Fibroblast of villous mesenchyme (primary cell): ENCODE data around the gene LEFTY1. TPM values are rescaled to one million over a fixed set of nuclear protein-coding genes. Genes with fewer than 3 reads are reported as not detected.

Source experiments
- DNase-seq: peaks from one replicate; pipeline ENCODE4 v3.0.0-alpha.2; 2010; ENCODE audit warnings: low read depth
- H3K4me3 ChIP-seq: 2 replicates; pipeline ENCODE4 v1.5.1; 2011; ENCODE audit warnings: low read depth, mild to moderate bottlenecking, low read length
- total RNA-seq: library from RNA; depleted of rRNA; stranded (reverse); fragments of >200 nt; gene quantifications from 2 replicates; pipeline ENCODE4 v1.2.3, GENCODE V29; 2012
- TF ChIP-seq, protein P1 (sequence below): IDR thresholded peaks from 2 replicates; pipeline ENCODE4 v1.5.1; 2012; ENCODE audit warnings: low read depth, mild to moderate bottlenecking, low read length; ENCODE audit not compliant: insufficient read depth

LEFTY1 gene
- total RNA-seq, 1 donor: not detected

GRCh38 chr1:225872075-225872430 lies 16.9 kb downstream of the LEFTY1 start:
- no peak overlapping the region for H3K4me3 ChIP-seq
- no peak for DNase-seq
- TF ChIP-seq, protein P1, sequence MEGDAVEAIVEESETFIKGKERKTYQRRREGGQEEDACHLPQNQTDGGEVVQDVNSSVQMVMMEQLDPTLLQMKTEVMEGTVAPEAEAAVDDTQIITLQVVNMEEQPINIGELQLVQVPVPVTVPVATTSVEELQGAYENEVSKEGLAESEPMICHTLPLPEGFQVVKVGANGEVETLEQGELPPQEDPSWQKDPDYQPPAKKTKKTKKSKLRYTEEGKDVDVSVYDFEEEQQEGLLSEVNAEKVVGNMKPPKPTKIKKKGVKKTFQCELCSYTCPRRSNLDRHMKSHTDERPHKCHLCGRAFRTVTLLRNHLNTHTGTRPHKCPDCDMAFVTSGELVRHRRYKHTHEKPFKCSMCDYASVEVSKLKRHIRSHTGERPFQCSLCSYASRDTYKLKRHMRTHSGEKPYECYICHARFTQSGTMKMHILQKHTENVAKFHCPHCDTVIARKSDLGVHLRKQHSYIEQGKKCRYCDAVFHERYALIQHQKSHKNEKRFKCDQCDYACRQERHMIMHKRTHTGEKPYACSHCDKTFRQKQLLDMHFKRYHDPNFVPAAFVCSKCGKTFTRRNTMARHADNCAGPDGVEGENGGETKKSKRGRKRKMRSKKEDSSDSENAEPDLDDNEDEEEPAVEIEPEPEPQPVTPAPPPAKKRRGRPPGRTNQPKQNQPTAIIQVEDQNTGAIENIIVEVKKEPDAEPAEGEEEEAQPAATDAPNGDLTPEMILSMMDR: no peak

DNA sequence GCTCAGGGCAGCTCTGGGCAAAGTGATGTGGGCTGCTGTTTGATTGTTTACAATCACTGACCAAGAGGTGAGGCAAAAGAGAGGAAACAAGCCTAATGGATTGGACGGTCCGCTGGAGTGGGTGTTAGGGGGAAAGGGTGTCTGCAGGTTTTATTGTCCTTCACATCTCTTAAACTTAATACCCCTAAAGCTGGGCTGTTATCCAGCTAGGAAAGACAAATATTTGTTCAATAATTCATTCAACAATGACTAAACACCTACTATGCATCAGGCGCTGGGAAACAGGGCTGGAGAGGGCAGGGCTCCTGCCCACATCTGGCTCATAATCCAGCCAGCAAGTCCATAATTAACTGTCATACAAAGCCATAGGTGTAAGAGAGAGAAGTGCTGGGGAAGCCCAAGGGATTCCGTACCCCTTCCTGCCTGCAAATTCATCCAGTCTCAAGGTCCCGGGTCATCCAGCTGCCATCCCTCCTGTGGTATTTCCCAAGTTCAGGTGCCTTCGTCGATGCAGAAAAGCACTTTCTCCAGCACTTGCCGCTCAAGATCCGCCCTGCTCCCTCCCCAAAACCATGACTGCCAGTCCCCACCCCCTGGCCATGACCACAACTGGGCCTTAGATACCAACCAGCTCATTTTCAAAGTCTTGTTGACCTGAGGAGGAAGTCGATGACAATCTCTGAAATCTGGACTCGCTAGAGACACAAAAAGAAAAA lies 17.4 kb downstream of the LEFTY1 start:
- DNase-seq: no peak
- no peak overlapping the region for H3K4me3 ChIP-seq
- TF ChIP-seq, protein P1: no peak

DNA sequence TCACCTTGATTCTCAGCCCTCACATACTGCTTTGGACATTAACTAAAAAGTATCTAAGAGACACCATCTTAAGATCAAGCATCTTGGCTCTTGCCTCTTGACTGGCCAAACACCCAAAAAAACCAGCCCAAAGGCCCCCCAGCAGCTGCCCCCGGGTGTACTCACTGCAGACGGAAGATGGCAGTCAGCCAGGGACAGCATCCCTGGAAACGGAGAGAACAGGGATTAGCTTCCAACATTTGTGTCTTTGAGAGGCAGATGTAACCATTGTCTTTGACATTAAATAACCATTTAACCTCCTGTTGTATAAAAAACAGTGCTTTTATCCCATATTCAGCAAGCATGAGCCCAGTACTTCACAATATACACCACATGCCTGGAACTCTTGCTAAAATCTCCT lies 18.0 kb downstream of the LEFTY1 start:
- TF ChIP-seq, protein P1: no peak
- no peak for DNase-seq

GRCh38 chr1:225868631-225869330 lies 20.2 kb downstream of the LEFTY1 start:
- no peak for DNase-seq

More for the DNA sequence above, 18.0 kb downstream of the LEFTY1 start:
- no peak overlapping the region for H3K4me3 ChIP-seq

GRCh38 chr1:225866981-225867380 lies 22.0 kb downstream of the LEFTY1 start:
- no peak for DNase-seq
- TF ChIP-seq, protein P1: no peak

More at GRCh38 chr1:225868631-225869330, 20.2 kb downstream of the LEFTY1 start:
- no peak overlapping the region for H3K4me3 ChIP-seq
- TF ChIP-seq, protein P1: no peak

DNA sequence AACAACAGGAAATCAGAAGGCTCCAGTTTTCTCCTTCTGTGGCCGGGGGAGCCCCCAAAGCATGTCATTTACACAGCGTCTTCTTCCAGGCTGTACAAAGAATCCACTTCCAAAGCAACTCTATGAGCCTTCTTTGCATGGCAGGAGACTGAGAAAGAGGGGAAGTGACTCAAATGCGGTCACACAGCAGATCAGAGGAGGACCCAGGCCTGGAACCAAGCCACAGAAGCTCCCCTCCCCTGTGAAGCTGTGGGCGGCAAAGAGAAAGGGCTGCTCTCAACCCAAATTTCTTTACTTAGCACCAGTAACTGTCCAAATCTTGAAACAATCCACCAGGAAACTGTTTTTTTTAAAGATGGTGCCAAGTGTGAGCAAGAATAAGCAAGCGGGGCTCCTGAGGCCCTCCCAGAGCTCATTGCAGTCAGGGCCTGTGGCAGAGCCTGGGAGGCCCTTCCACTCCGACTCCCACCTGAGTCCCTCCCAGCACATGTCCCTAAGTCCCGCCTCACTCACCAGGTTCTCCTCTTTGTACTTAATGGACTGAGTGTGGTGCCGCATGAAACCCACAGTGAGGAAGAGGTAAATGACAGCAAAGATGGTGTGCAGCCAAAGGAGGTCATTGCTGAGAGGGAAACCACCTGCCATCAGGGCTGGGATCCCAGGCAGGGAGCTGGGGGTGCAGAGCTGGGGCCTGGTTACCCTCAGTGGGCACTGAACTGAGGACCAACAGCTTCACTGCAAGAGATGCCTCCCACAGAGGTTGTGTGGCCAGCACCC lies 22.7 kb downstream of the LEFTY1 start:
- TF ChIP-seq, protein P1: no peak
- DNase-seq: no peak

More at GRCh38 chr1:225866981-225867380, 22.0 kb downstream of the LEFTY1 start:
- H3K4me3 ChIP-seq: no peak overlapping the region

More for the DNA sequence above, 22.7 kb downstream of the LEFTY1 start:
- no peak overlapping the region for H3K4me3 ChIP-seq
